ENCODE measurements around the gene MLPH. TPM values are rescaled to one million over a fixed set of nuclear protein-coding genes. Genes with fewer than 3 reads are reported as not detected.

MLPH gene
- total RNA-seq, 1 donor from 2014 or later, result not detected

DNA sequence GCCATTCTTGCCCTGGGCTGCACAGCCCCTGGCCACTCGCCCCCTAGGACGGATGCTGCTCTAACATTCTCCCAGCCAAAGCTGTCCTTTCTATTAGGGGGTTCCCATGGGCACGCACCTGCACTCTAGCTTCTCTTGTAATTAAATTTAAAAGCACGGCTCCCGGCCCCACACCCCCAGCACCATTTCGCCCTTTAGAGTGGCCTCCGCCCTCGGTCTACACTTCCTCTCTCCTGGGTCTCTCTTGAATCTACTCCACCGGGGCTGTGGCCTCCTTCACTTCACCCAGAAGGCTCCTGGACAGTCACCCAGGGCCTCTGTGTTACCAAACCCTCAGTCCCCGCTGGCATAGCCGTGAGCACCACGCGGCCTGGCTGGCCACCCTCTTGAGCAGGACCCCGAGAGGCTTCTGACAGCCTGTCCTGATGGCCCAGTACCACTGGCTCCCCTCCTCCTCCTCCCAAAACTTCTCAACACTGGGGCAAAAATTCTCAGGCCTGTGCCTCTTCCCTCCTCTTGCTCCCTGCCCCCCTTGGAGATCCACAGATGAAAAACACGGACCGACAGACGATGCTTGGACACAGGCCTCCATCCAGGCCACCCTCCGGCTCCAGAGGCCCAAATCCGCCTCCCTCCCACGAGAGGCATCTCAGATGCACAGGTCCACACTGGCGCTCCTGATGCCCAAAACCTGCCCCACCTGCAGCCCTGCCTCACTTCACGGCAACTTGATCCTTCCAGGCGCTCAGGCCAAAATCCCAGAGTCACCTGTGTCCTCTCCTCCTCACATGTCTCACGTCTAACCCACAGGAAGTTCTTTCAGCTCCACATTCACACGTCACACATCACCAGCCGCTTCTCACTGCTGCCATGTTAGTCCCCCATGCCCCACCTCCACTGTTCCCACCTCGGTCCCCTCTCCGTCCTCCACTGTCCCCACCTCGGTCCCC is 110.4 kb downstream of the MLPH start:
- TF ChIP-seq, protein P1, sequence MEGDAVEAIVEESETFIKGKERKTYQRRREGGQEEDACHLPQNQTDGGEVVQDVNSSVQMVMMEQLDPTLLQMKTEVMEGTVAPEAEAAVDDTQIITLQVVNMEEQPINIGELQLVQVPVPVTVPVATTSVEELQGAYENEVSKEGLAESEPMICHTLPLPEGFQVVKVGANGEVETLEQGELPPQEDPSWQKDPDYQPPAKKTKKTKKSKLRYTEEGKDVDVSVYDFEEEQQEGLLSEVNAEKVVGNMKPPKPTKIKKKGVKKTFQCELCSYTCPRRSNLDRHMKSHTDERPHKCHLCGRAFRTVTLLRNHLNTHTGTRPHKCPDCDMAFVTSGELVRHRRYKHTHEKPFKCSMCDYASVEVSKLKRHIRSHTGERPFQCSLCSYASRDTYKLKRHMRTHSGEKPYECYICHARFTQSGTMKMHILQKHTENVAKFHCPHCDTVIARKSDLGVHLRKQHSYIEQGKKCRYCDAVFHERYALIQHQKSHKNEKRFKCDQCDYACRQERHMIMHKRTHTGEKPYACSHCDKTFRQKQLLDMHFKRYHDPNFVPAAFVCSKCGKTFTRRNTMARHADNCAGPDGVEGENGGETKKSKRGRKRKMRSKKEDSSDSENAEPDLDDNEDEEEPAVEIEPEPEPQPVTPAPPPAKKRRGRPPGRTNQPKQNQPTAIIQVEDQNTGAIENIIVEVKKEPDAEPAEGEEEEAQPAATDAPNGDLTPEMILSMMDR (conservative IDR thresholded peaks at IDR 0.05), result no peak
- no peaks in the 10 kb centered on the region for H3K9me3 Mint-ChIP-seq
- H3K27me3 Mint-ChIP-seq (ENCODE audit: low read depth), result no peaks in the 10 kb centered on the region
- H3K4me1 Mint-ChIP-seq, result peaks cover 41% of the 10 kb centered on the region
- no peak for DNase-seq (ENCODE audit: low read depth, low spot score)
- no peak overlapping the region for H3K4me3 Mint-ChIP-seq
- no peaks in the 10 kb centered on the region for H3K36me3 Mint-ChIP-seq (ENCODE audit: low read depth)
- no peak overlapping the region for H3K27ac Mint-ChIP-seq (ENCODE audit: unreplicated experiment)

DNA sequence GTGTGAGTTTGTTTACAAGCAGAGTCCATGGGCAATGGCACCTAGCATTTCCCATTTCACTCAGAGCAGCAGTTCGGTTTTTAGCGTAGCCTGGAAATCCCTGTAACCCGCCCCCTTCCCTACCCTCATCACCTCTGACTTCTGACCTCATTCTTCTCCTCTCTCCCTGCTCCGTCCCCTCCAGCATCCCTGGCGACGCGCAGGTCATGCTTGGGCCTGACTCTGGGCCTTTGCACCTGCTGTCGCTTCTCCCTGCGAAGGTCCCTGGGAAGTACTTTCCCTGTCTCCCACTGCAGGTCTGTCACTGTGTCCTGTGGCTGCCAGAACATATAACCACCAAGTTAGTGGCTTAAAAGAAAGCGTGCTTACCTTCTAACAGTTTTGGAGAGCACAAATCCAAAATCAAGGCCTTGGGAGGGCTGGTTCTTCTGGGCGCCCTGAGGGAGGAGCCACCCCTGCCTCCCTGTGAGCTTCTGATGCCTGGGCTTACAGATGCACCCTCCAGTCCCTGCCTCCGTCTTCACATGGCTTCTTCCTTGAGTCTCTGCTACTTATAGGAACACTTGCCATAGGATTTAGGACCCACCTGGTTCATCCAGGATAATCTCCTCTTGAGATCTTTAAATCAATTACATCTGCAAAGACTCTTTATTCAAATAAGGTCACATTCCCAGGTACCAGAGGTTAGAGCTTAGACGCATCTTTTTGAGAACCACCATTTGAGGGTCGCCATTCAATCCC is 111.6 kb downstream of the MLPH start:
- H3K27ac Mint-ChIP-seq (ENCODE audit: unreplicated experiment), result no peak overlapping the region
- H3K27me3 Mint-ChIP-seq (ENCODE audit: low read depth), result no peaks in the 10 kb centered on the region
- DNase-seq (ENCODE audit: low read depth, low spot score), result no peak
- no peaks in the 10 kb centered on the region for H3K36me3 Mint-ChIP-seq (ENCODE audit: low read depth)
- TF ChIP-seq, protein P1 (conservative IDR thresholded peaks at IDR 0.05), result no peak
- H3K4me3 Mint-ChIP-seq, result no peak overlapping the region
- peaks cover 53% of the 10 kb centered on the region for H3K4me1 Mint-ChIP-seq
- no peaks in the 10 kb centered on the region for H3K9me3 Mint-ChIP-seq

GRCh38 chr2:237599465-237600110 is 112.5 kb downstream of the MLPH start:
- H3K9me3 Mint-ChIP-seq, result no peaks in the 10 kb centered on the region
- H3K27me3 Mint-ChIP-seq (ENCODE audit: low read depth), result no peaks in the 10 kb centered on the region
- H3K36me3 Mint-ChIP-seq (ENCODE audit: low read depth), result no peaks in the 10 kb centered on the region
- H3K4me1 Mint-ChIP-seq, result peaks cover 51% of the 10 kb centered on the region
- TF ChIP-seq, protein P1 (conservative IDR thresholded peaks at IDR 0.05), result no peak
- no peak overlapping the region for H3K4me3 Mint-ChIP-seq
- H3K27ac Mint-ChIP-seq (ENCODE audit: unreplicated experiment), result peak overlapping the region; percentile 12
- no peak for DNase-seq (ENCODE audit: low read depth, low spot score)

GRCh38 chr2:237600205-237600846 is 113.3 kb downstream of the MLPH start:
- no peaks in the 10 kb centered on the region for H3K9me3 Mint-ChIP-seq
- H3K36me3 Mint-ChIP-seq (ENCODE audit: low read depth), result no peaks in the 10 kb centered on the region
- TF ChIP-seq, protein P1 (conservative IDR thresholded peaks at IDR 0.05), result no peak
- H3K27ac Mint-ChIP-seq (ENCODE audit: unreplicated experiment), result peak overlapping the region; percentile 71
- H3K27me3 Mint-ChIP-seq (ENCODE audit: low read depth), result no peaks in the 10 kb centered on the region
- DNase-seq (ENCODE audit: low read depth, low spot score), result no peak
- no peak overlapping the region for H3K4me3 Mint-ChIP-seq
- H3K4me1 Mint-ChIP-seq, result peaks cover 48% of the 10 kb centered on the region
